Measurements from ENCODE around the gene CACFD1. TPM values are rescaled to one million over a fixed set of nuclear protein-coding genes. Genes with fewer than 3 reads are reported as not detected.

Gene CACFD1
- total RNA-seq, 1 experiment from 2014 or later, result 6.9 TPM

DNA sequence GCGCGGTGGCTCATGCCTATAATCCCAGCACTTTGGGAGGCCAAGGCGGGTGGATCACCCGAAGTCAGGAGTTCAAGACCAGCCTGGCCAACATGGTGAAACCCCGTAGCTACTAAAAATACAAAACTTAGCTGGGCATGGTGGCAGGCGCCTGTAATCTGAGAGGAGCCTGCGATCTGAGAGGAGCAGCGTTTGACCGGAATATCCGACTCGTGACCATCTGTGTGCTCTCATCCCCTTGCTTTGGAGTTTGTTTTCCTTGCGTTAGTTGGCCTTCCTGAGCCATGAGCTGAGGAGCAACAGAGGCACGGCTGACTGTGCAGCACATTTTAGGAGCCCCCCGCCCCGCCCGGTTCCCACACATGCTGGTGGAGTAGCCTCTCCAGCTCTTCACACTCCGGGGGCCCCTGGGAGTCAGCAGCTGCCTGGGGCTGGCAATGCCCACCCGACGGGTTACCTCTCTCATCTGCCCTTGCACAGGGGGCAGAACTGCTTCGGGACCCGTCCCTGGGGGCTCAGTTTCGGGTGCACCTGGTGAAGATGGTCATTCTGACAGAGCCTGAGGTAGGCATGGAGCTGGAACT is 34.6 kb upstream of the CACFD1 start:
- H3K27me3 ChIP-seq (ENCODE audit: insufficient read depth, low read length), result no peaks in the 10 kb centered on the region
- intact Hi-C loops (cut with micrococcal nuclease), result no loop called here
- RAD21 ChIA-PET (ENCODE audit: low non-redundant PET in 1 of 2, low total read pairs in 2 of 2, uncharacterized antibody in 2 of 2, unreplicated experiment in 2 of 2), result no interaction called here
- H3K9me3 ChIP-seq (ENCODE audit: control insufficient read depth in 1 of 2, insufficient read depth in 1 of 2, low read depth in 1 of 2, low read length in 2 of 2), result no peaks in the 10 kb centered on the region
- ATAC-seq (no peak), DNase-seq (ENCODE audit: low read depth, low spot score) (no peak)
- no peaks in the 10 kb centered on the region for H3K79me2 ChIP-seq (ENCODE audit: insufficient read depth, low read length)
- CTCF ChIA-PET, result interaction anchor here (0.7 kb wide), 1 partner anchor 240 kb away, joined by 3 read pairs; no protein-coding TSS in a partner anchor
- H3K9me2 ChIP-seq (ENCODE audit: insufficient read depth), result no peaks in the 10 kb centered on the region
- no peak for TF ChIP-seq ZFX (IDR thresholded peaks at IDR 0.05)
- no peak overlapping the region for H3K4me2 ChIP-seq (ENCODE audit: low read length)
- H3K27ac ChIP-seq (ENCODE audit: low read depth, low read length), result no peak overlapping the region
- peaks cover 0 to 12% of the 10 kb centered on the region in 2 experiments; a peak in 3 of 4 replicates for H3K4me1 ChIP-seq (ENCODE audit: control insufficient read depth in 1 of 2, insufficient read depth in 2 of 2, low read length in 2 of 2)
- BruUV-seq (replicated peaks), result no TSS peak
- no peak overlapping the region for H3K4me3 ChIP-seq (replicated peaks in 1 of 2; ENCODE audit: low read depth in 1 of 2, low read length in 2 of 2)
- H3K36me3 ChIP-seq (ENCODE audit: control insufficient read depth in 1 of 2, insufficient read depth in 2 of 2, low read length in 2 of 2), result no peaks in the 10 kb centered on the region
- no peaks in the 10 kb centered on the region for H4K20me1 ChIP-seq (ENCODE audit: insufficient read depth)
- no peak overlapping the region for H3K9ac ChIP-seq (ENCODE audit: low read length)
- H2AFZ ChIP-seq (ENCODE audit: low read depth, low read length, poor library complexity, severe bottlenecking), result no peak overlapping the region
- POLR2A ChIA-PET, result no interaction called here

- Histone ChIP-seq H3K4me2 (ENCODE audit: low read length) (no peak overlapping the region), H3K9me2 (ENCODE audit: insufficient read depth) (no peaks in the 10 kb centered on the region), H3K9ac (ENCODE audit: low read length) (no peak overlapping the region), H3K27ac (ENCODE audit: low read depth, low read length) (no peak overlapping the region), H3K4me1 (ENCODE audit: control insufficient read depth in 1 of 2, insufficient read depth in 2 of 2, low read length in 2 of 2) (peaks cover 0 to 12% of the 10 kb centered on the region in 2 experiments; a peak in 3 of 4 replicates), H3K4me3 (replicated peaks in 1 of 2; ENCODE audit: low read depth in 1 of 2, low read length in 2 of 2) (no peak overlapping the region), H2AFZ (ENCODE audit: low read depth, low read length, poor library complexity, severe bottlenecking) (no peak overlapping the region), H4K20me1 (ENCODE audit: insufficient read depth) (no peaks in the 10 kb centered on the region), H3K36me3 (ENCODE audit: control insufficient read depth in 1 of 2, insufficient read depth in 2 of 2, low read length in 2 of 2) (no peaks in the 10 kb centered on the region), H3K79me2 (ENCODE audit: insufficient read depth, low read length) (no peaks in the 10 kb centered on the region), H3K9me3 (ENCODE audit: control insufficient read depth in 1 of 2, insufficient read depth in 1 of 2, low read depth in 1 of 2, low read length in 2 of 2) (no peaks in the 10 kb centered on the region), H3K27me3 (ENCODE audit: insufficient read depth, low read length) (no peaks in the 10 kb centered on the region)
- ChIA-PET CTCF (no interaction called here), RAD21 (ENCODE audit: low non-redundant PET in 1 of 2, low total read pairs in 2 of 2, uncharacterized antibody in 2 of 2, unreplicated experiment in 2 of 2) (no interaction called here), POLR2A (no interaction called here)
- intact Hi-C loops (cut with micrococcal nuclease), result no loop called here
- no TSS peak for BruUV-seq (replicated peaks)
- ATAC-seq (no peak), DNase-seq (ENCODE audit: low read depth, low spot score) (no peak)
- TF ChIP-seq RAD21 (IDR thresholded peaks at IDR 0.05; ENCODE audit: low read depth) (no peak), JUND (IDR thresholded peaks at IDR 0.05) (no peak), ZNF274 (IDR thresholded peaks at IDR 0.05; ENCODE audit: low read depth, low read length) (no peak), SP1 (IDR thresholded peaks at IDR 0.05; ENCODE audit: low read depth) (no peak), REST (IDR thresholded peaks at IDR 0.05; ENCODE audit: low read depth) (no peak), SIN3A (IDR thresholded peaks at IDR 0.05; ENCODE audit: low read depth) (no peak), EZH2phosphoT487 (IDR thresholded peaks at IDR 0.05; ENCODE audit: borderline replicate concordance) (no peak), EGR1 (IDR thresholded peaks at IDR 0.05; ENCODE audit: low read depth) (no peak), SRF (IDR thresholded peaks at IDR 0.05; ENCODE audit: low read depth) (no peak), EZH2 (IDR thresholded peaks at IDR 0.05) (no peak), ZBTB33 (IDR thresholded peaks at IDR 0.05; ENCODE audit: extremely low read depth, insufficient replicate concordance, low read length) (no peak), FOSL1 (IDR thresholded peaks at IDR 0.05; ENCODE audit: low read depth) (no peak), TCF7L2 (IDR thresholded peaks at IDR 0.05; ENCODE audit: borderline replicate concordance, extremely low read depth, insufficient read depth, insufficient read length) (no peak), POLR2A (IDR thresholded peaks at IDR 0.05; ENCODE audit: borderline replicate concordance, extremely low read depth, insufficient read depth, insufficient read length) (no peak)
- TF ChIP-seq, protein P1, sequence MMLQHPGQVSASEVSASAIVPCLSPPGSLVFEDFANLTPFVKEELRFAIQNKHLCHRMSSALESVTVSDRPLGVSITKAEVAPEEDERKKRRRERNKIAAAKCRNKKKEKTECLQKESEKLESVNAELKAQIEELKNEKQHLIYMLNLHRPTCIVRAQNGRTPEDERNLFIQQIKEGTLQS (IDR thresholded peaks at IDR 0.05), result no peak
Observed at GRCh38 chr9:133426011-133426410, 33.8 kb upstream of the CACFD1 start.
